Ramos (cell line): ENCODE results near the gene OR10G7.

Source experiments
- in situ Hi-C: fragments of 300-500 bp; cut with MboI; formaldehyde crosslinking; loops from one replicate; pipeline ENCODE4 v1.14.3; 2022; ENCODE audit warnings: low sequenced_read_pairs; ENCODE audit not compliant: unreplicated experiment

The OR10G7 gene, protein sequence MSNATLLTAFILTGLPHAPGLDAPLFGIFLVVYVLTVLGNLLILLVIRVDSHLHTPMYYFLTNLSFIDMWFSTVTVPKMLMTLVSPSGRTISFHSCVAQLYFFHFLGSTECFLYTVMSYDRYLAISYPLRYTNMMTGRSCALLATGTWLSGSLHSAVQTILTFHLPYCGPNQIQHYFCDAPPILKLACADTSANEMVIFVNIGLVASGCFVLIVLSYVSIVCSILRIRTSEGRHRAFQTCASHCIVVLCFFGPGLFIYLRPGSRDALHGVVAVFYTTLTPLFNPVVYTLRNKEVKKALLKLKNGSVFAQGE

DNA sequence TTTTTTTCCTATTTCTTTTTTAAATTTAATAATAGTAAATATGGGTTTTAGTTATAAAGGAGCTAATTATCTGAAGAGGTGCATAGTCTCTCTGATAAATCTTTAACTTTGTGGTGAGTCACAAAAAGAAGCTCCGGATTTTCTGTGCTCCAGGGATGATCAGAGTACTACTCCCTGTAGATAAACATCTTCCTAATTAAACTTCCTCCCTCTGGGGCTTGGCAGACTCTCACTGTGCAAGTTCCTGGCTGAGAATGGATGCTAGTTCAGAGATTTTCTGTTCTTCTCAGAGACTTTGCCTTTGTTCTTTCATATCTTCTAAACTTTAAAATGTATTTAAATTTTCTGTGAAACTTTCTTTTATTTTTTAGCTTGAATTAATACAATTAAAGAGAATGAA, at the start of gene OR10G7:
Gene OR10G7 (minus strand): TSS at position 72 of the 400 bp plus-strand sequence. CDS start 2,324 bp downstream, outside the sequence.
- in situ Hi-C loops, result no loop called here

- in situ Hi-C loops, result no loop called here
Measured at GRCh38 chr11:124085997-124086846, 45.1 kb upstream of the OR10G7 start.

GRCh38 chr11:124085583-124085982, 44.5 kb upstream of the OR10G7 start:
- in situ Hi-C loops, result no loop called here

GRCh38 chr11:124082371-124082770, 41.2 kb upstream of the OR10G7 start:
- in situ Hi-C loops, result no loop called here

DNA sequence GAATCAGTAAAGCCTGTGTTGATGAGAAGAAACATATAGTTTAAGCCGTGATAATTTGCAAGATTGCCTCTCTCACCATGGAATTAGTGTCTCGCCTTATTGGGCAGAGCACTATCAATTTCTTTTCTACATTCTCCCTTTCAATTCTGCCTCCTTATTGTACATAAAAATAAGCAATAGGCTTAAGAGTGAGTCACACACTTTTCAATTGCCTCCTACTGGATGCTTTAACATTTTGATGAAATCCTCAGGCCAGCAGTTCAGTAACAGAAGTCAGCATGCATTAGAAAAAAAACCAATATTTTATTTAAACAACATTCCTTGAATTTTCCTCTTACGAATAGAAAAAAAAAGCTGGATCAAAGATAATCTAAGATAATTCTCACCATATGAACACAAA, 40.4 kb upstream of the OR10G7 start:
- in situ Hi-C loops, result no loop called here

DNA sequence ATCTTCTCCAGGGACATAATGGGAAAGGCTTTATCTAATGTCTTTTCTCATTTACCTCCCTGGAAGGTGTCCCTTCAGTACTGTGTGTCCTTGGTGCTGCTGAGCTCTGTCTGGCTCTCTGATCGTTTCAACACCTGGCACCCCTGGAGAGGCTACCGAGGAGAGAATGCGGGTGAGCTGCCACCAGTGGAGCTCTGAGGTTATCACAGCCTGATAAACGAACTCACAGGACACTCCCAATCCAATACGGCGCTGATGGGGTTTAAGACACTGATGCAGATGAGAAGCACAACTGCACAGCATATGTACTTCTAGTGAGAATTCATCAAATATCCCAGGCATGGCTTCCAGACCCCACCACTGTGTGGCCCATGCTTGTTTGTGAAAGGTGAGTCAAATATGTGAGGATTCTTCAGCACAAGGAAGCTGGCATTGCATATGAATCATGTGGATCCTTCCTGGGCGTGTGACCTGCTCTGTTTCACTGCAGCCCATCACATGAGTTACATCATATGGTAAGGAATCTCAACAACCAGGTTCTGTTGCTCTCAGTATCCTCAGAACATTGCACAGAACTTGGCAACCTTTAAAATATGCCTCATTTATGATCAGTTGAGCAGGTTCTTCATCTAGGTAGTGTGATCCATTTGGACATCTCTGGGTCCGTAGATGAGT, 39.3 kb upstream of the OR10G7 start:
- in situ Hi-C loops, result no loop called here

DNA sequence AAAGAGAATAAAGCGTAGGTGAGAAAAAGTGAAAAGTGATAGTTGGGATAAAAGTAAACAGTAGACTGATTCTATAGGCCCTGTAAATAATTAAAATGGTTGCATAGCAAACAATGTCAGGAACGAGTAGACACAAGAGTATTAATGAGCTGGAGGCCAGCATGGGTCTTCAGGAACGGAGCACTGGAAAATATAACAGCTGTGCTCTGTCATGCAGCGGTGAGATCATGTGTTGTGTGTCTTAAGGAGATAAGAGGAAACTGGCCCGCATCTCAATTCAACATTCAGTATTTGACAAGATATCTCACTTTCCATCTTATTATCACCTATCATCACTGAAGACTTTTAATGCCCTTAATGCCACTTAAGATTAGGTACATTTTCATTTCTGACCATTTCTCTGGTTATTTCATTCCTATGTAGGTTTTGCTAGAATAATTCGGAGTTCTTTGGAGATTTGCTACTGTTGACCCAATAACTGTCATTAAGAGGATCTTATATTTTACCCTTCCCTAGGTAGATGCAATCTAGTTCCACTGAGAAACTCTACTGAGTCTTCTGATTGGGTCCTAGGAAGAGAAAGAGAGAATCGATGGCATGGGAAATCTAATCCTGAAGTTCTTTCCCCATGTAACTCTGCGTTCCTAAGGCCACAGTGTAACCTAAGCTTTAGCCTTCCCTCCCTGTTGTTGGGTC, 38.7 kb upstream of the OR10G7 start:
- in situ Hi-C loops, result loop anchor here (10.0 kb wide), 1 partner anchor 115 kb away; no protein-coding TSS in a partner anchor

- in situ Hi-C loops, result loop anchor here (10.0 kb wide), 1 partner anchor 116 kb away; no protein-coding TSS in a partner anchor
Measured at GRCh38 chr11:124078591-124078990, 37.5 kb upstream of the OR10G7 start.

DNA sequence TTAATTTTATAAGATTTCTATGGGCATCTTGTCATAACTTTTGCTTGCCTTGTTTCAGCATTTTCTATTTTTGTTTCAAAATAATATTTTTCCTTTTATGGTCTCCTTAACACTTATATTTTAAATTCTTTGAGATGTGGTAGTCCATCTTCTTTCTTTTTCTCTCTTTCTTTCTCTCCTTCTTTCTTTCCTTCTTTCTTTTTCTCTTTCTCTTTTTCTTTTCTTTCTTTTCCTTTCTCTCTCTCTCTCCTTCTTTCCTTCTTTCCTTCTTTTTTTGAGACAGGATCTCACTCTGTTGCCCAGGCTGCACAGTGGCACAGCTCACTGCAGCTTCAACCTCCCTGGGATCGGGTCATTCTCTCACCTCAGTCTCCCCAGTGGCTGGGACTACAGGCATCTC, 36.1 kb upstream of the OR10G7 start:
- in situ Hi-C loops, result loop anchor here (10.0 kb wide), 1 partner anchor 118 kb away; no protein-coding TSS in a partner anchor

GRCh38 chr11:124075841-124076651, 34.9 kb upstream of the OR10G7 start:
- in situ Hi-C loops, result loop anchor here (10.0 kb wide), 1 partner anchor 119 kb away; no protein-coding TSS in a partner anchor

GRCh38 chr11:124075492-124075840, 34.3 kb upstream of the OR10G7 start:
- in situ Hi-C loops, result loop anchor here (10.0 kb wide), 1 partner anchor 119 kb away; no protein-coding TSS in a partner anchor

- in situ Hi-C loops, result loop anchor here (10.0 to 25.0 kb wide), 2 partner anchors 120 to 513 kb away; no protein-coding TSS in a partner anchor
Measured at GRCh38 chr11:124074554-124074953, 33.4 kb upstream of the OR10G7 start.

- in situ Hi-C loops, result loop anchor here (10.0 to 25.0 kb wide), 2 partner anchors 123 to 515 kb away; no protein-coding TSS in a partner anchor
Measured at GRCh38 chr11:124072147-124072546, 31.0 kb upstream of the OR10G7 start.

GRCh38 chr11:124071623-124071948, 30.5 kb upstream of the OR10G7 start:
- in situ Hi-C loops, result loop anchor here (10.0 to 25.0 kb wide), 2 partner anchors 123 to 516 kb away; no protein-coding TSS in a partner anchor

DNA sequence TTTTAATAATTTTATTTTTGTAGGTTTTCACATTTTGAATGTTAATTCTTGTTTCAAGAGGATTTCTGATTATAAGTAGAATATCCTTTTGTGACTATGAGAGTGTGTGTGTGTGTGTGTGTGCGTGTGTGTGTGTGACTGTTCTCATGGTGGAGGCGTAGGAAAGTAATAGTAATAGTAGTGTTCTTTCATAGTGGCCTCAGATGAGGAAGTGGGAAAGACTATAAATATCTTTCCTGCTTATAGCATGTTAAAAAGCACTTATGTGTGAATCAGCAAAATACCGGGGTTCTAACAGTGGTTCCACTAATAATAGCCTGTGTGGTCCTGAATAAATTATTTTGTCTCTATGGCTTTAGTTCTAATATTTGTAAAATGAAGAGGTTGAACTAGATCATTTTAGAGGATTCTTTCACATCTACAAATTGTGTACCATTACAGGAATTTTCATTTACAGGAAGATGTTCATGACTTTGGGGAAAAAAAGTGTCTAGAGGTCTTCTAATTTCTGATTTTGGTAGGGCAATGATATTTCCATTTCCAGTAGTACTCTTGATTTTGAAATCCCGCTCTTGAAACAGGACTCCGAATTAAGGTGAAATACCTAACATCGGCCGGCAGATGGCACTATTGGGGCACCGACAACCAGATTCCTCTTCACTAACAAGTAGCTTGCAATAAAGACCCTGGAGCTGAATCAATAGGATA, 29.9 kb upstream of the OR10G7 start:
- in situ Hi-C loops, result loop anchor here (10.0 to 25.0 kb wide), 2 partner anchors 124 to 516 kb away; no protein-coding TSS in a partner anchor

DNA sequence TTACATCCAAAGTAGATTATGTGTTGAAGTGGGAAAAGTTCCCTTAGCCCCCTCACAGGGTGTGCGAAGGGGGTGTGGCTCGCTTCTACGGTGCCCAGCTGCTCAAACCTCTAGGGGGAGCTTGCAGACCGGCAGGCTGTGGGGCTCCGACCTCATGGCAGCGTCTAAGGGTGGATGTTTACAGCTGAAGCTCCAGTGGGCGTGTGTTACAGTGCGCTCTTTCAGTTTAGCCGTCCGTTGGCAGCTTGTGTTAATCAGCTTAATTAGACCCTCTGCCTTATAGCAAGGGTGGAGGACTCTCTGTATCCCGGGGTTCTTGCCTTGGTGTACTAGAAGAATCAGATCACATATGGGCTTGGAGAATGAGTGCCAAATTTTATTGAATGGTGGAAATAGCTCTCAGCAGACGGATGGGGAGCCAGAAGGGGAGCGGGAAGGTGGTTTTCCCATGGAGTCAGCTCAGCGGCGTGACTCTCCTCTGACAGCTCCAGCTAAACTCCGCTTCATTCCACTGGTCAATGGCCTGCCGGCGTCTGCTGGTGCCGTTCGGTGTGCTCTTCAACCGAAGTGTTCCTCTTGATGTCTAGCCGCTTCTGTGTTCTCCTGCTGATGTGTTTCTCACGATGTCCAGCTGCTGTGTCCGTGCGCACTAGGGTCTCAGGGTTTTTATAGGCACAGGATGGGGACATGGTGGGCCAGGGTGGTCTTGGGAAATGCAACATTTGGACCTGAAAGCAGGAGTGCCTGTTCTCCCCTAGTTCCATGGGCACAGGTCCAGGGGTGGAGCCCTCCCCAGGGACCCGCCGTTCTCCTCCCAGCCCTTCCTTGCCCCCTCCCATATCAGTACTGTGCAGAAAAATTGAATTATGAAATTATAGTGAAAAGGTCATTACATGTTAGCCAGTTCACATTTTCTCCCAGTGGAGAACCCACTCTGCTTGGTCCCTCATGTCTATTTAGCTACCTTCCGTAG, 28.6 kb upstream of the OR10G7 start:
- in situ Hi-C loops, result loop anchor here (10.0 to 25.0 kb wide), 2 partner anchors 125 to 518 kb away; no protein-coding TSS in a partner anchor

DNA sequence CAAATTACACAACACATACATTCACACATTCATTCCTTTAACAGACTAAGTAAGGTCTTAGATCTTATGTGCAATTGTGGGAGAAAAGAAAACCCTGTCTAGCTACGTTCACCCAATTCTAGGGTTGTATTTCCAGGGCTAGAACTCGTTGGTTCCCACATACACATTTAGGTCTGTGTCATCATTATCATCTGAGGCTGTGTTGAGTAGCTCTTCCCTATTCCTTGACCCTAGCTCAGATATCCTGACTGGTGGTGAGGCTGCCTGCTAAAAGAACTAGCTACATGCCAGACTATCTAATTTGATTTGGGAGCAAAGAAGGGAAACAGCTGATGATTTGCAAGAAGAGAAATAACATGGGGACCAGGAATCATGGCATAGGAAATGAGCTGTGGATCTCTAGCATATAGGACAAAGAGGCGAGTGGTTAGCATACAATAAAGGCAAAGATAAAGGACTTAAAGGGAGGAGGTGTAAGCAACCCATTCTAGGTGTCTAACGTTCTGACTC, 27.5 kb upstream of the OR10G7 start:
- in situ Hi-C loops, result loop anchor here (25.0 kb wide), 1 partner anchor 519 kb away; no protein-coding TSS in a partner anchor
